Effector memory CD8-positive, alpha-beta T cell (primary cell): ENCODE data around the gene UGT1A7.
"Not testable (repeated sequence)": the region's sequence is repeated elsewhere in the genome, so short reads cannot be mapped to it uniquely, and the experiment has no call there.

Experiments
- ATAC-seq: fragments of 150-1000 bp; cut with Tn5 transposase; replicated peaks from 2 replicates; pipeline ENCODE4 v1.10.0; 2021; ENCODE audit warnings: mild to moderate bottlenecking, moderate library complexity
- DNase-seq, 3 experiments: peaks; one replicate each; pipeline ENCODE4 v3.0.0; 2021
- H3K27ac Mint-ChIP-seq, 2 donors: one replicate each; pipeline ENCODE4 v1.8.0; 2022; ENCODE audit warnings: mild to moderate bottlenecking in 2 of 2, mixed read lengths in 2 of 2, moderate library complexity in 2 of 2
- H3K27me3 Mint-ChIP-seq, 2 donors: one replicate each; pipeline ENCODE4 v1.8.0; 2022; ENCODE audit warnings: mixed read lengths in 2 of 2
- H3K36me3 Mint-ChIP-seq: one replicate; pipeline ENCODE4 v1.8.0; 2022; ENCODE audit warnings: mild to moderate bottlenecking, moderate library complexity, mixed read lengths; ENCODE audit not compliant: insufficient read depth
- H3K4me1 Mint-ChIP-seq, 2 donors: one replicate each; pipeline ENCODE4 v1.8.0; 2022; ENCODE audit warnings: low read depth in 2 of 2, mixed read lengths in 2 of 2
- H3K4me3 Mint-ChIP-seq, 2 donors: one replicate each; pipeline ENCODE4 v1.8.0; 2022; ENCODE audit warnings: mild to moderate bottlenecking in 2 of 2, mixed read lengths in 2 of 2, moderate library complexity in 2 of 2
- H3K9me3 Mint-ChIP-seq, 2 donors: one replicate each; pipeline ENCODE4 v1.8.0; 2022; ENCODE audit warnings: mixed read lengths in 2 of 2

UGT1A7 gene

GRCh38 chr2:233689501-233689900, 7.8 kb downstream of the UGT1A7 start:
- Mint-ChIP-seq H3K27me3 (peaks cover 43 to 71% of the 10 kb centered on the region in 2 donors), H3K4me3 (no peak overlapping the region), H3K9me3 (no peaks in the 10 kb centered on the region), H3K4me1 (no peaks in the 10 kb centered on the region), H3K27ac (no peak overlapping the region), H3K36me3 (no peaks in the 10 kb centered on the region)
- ATAC-seq (no peak), DNase-seq (no peak)

- Mint-ChIP-seq H3K36me3 (no peaks in the 10 kb centered on the region), H3K27ac (no peak overlapping the region), H3K9me3 (no peaks in the 10 kb centered on the region), H3K4me1 (no peaks in the 10 kb centered on the region), H3K27me3 (peaks cover 43 to 71% of the 10 kb centered on the region in 2 donors), H3K4me3 (no peak overlapping the region)
- no peak for DNase-seq
- no peak for ATAC-seq
Measured at GRCh38 chr2:233690444-233690843, 8.7 kb downstream of the UGT1A7 start.

GRCh38 chr2:233691443-233692433, 10.0 kb downstream of the UGT1A7 start:
- H3K4me1 Mint-ChIP-seq, result no peaks in the 10 kb centered on the region
- no peaks in the 10 kb centered on the region for H3K9me3 Mint-ChIP-seq
- no peak for DNase-seq
- H3K36me3 Mint-ChIP-seq, result peaks cover 4% of the 10 kb centered on the region
- ATAC-seq, result no peak
- no peak overlapping the region for H3K4me3 Mint-ChIP-seq
- H3K27ac Mint-ChIP-seq, result no peak overlapping the region
- peaks cover 39 to 76% of the 10 kb centered on the region in 2 donors for H3K27me3 Mint-ChIP-seq

GRCh38 chr2:233692648-233693047, 10.9 kb downstream of the UGT1A7 start, which contains the start of gene UGT1A6:
UGT1A6 (plus strand) TSS chr2:233692890; CDS start chr2:233693005, 115 bp downstream.
- Mint-ChIP-seq H3K27ac (no peak within 1 kb of the TSS), H3K4me3 (no peak within 1 kb of the TSS), H3K27me3 (peaks cover 37 to 77% of the 10 kb centered on the region in 2 donors), H3K4me1 (no peaks in the 10 kb centered on the region), H3K36me3 (peaks cover 4% of the 10 kb centered on the region), H3K9me3 (no peaks in the 10 kb centered on the region)
- ATAC-seq (no peak), DNase-seq (no peak)

GRCh38 chr2:233693963-233694362, 12.3 kb downstream of the UGT1A7 start:
- no peak overlapping the region for H3K27ac Mint-ChIP-seq

DNA sequence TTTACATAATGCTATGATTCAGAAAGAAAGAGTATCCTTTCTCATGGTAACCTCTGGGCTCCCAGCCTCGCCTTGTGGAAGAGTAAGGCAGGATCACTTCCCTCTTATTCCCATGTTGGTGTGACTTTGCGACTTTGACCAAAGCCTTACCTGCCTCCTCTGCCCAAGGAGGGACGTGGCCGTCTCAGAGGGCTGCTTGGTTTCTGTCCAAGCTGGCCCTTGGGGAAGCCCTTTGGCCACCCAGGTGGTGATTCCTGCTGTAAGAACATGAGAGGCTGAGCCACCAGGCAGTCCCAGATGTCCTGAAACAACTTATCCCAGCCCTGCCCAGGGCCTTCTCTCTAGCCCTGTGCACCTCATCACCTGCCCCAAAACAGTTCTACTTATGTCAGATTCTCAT, 17.0 kb downstream of the UGT1A7 start:
- no peak overlapping the region for H3K4me3 Mint-ChIP-seq
- no peak overlapping the region for H3K27ac Mint-ChIP-seq
- ATAC-seq, result no peak
- no peaks in the 10 kb centered on the region for H3K4me1 Mint-ChIP-seq
- DNase-seq, result no peak
- H3K27me3 Mint-ChIP-seq, result peaks cover 35 to 38% of the 10 kb centered on the region in 2 donors
- H3K9me3 Mint-ChIP-seq, result no peaks in the 10 kb centered on the region
- peaks cover 4% of the 10 kb centered on the region for H3K36me3 Mint-ChIP-seq

More at GRCh38 chr2:233693963-233694362, 12.3 kb downstream of the UGT1A7 start:
- H3K36me3 Mint-ChIP-seq, result peaks cover 4% of the 10 kb centered on the region
- no peak overlapping the region for H3K4me3 Mint-ChIP-seq
- ATAC-seq (no peak), DNase-seq (no peak)
- H3K4me1 Mint-ChIP-seq, result no peaks in the 10 kb centered on the region
- H3K27me3 Mint-ChIP-seq, result peaks cover 28 to 71% of the 10 kb centered on the region in 2 donors
- no peaks in the 10 kb centered on the region for H3K9me3 Mint-ChIP-seq

GRCh38 chr2:233699424-233700027, 17.8 kb downstream of the UGT1A7 start:
- H3K4me1 Mint-ChIP-seq, result no peaks in the 10 kb centered on the region
- no peak overlapping the region for H3K4me3 Mint-ChIP-seq
- ATAC-seq, result no peak
- peaks cover 0 to 2% of the 10 kb centered on the region in 2 donors for H3K9me3 Mint-ChIP-seq
- DNase-seq, result no peak
- H3K27me3 Mint-ChIP-seq, result peaks cover 30 to 44% of the 10 kb centered on the region in 2 donors
- peaks cover 4% of the 10 kb centered on the region for H3K36me3 Mint-ChIP-seq
- H3K27ac Mint-ChIP-seq, result no peak overlapping the region

- no peak for DNase-seq
- ATAC-seq, result no peak
- no peak overlapping the region for H3K4me3 Mint-ChIP-seq
Measured at GRCh38 chr2:233700028-233700635, 18.4 kb downstream of the UGT1A7 start.

DNA sequence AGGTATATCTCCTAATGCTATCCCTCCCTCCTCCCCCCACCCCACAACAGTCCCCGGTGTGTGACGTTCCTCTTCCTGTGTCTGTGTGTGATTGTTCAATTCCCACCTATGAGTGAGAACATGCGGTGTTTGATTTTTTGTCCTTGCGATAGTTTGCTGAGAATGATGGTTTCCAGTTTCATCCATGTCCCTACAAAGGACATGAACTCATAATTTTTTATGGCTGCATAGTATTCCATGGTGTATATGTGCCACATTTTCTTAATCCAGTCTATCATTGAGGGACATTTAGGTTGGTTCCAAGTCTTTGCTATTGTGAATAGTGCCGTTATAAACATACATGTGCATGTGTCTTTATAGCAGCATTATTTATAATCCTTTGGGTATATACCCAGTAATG, 19.1 kb downstream of the UGT1A7 start:
- not testable (repeated sequence) for H3K4me1 Mint-ChIP-seq, H3K27ac Mint-ChIP-seq, H3K4me3 Mint-ChIP-seq, ATAC-seq, DNase-seq, H3K9me3 Mint-ChIP-seq, H3K36me3 Mint-ChIP-seq
- H3K27me3 Mint-ChIP-seq, result peaks cover 35 to 57% of the 10 kb centered on the region in 2 donors

More at GRCh38 chr2:233700028-233700635, 18.4 kb downstream of the UGT1A7 start:
- no peaks in the 10 kb centered on the region for H3K4me1 Mint-ChIP-seq
- H3K27me3 Mint-ChIP-seq, result peaks cover 34 to 50% of the 10 kb centered on the region in 2 donors
- H3K27ac Mint-ChIP-seq, result no peak overlapping the region
- peaks cover 0 to 2% of the 10 kb centered on the region in 2 donors for H3K9me3 Mint-ChIP-seq
- peaks cover 4% of the 10 kb centered on the region for H3K36me3 Mint-ChIP-seq

DNA sequence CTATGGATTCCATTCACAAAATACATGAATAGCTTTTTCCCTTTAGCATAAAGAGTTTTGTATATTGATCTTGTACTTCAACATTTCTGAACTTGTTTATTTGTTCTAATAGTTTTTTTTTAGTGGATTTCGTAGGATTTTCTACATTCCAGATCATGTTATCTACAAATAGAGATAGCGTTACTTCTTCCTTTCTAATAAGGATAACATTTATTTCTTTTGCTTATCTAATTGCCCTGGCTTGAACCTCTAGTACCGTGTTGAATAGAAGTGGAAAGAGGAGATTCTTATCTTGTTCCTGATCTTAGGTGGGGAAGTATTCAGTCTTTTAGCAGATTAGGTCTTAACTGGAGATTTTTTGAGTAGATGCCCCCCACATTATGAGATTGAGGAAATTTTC, 20.5 kb downstream of the UGT1A7 start:
- Mint-ChIP-seq H3K27ac (no peak overlapping the region), H3K4me3 (no peak overlapping the region), H3K36me3 (no peaks in the 10 kb centered on the region), H3K4me1 (no peaks in the 10 kb centered on the region), H3K9me3 (peaks cover 0 to 2% of the 10 kb centered on the region in 2 donors), H3K27me3 (peaks cover 26 to 61% of the 10 kb centered on the region in 2 donors)
- no peak for DNase-seq
- ATAC-seq, result no peak

GRCh38 chr2:233705911-233706506, 24.3 kb downstream of the UGT1A7 start:
- peaks cover 0 to 2% of the 10 kb centered on the region in 2 donors for H3K9me3 Mint-ChIP-seq
- H3K27me3 Mint-ChIP-seq, result peaks cover 49 to 76% of the 10 kb centered on the region in 2 donors
- no peak overlapping the region for H3K4me3 Mint-ChIP-seq
- no peaks in the 10 kb centered on the region for H3K4me1 Mint-ChIP-seq
- no peak overlapping the region for H3K27ac Mint-ChIP-seq
- no peaks in the 10 kb centered on the region for H3K36me3 Mint-ChIP-seq
- ATAC-seq, result no peak
- DNase-seq, result no peak

DNA sequence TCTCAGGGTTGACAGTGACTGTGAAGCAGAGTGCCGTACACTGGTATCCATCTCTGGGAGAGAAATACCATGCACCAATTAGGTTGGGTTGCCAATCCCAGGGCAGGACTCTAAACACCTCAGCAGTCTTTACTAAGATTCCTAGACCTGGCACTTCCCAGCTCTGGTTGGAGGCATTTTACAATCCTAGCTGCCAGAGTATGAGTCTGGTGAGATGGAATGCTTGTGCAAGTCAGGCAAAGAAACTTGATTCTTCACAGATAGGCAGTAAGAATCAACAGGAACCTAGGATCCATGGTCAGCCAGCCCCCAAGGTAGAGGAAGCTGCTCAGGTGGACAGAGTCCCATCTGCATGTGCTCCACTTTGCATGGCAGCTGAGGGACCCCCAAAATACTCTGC, 25.0 kb downstream of the UGT1A7 start:
- DNase-seq (no peak), ATAC-seq (no peak)
- H3K27ac Mint-ChIP-seq, result no peak overlapping the region
- H3K4me1 Mint-ChIP-seq, result no peaks in the 10 kb centered on the region
- H3K36me3 Mint-ChIP-seq, result no peaks in the 10 kb centered on the region
- H3K4me3 Mint-ChIP-seq, result no peak overlapping the region
- peaks cover 0 to 2% of the 10 kb centered on the region in 2 donors for H3K9me3 Mint-ChIP-seq
- peaks cover 56 to 76% of the 10 kb centered on the region in 2 donors for H3K27me3 Mint-ChIP-seq
